Activated CD4-positive, alpha-beta T cell treated with anti-CD3 and anti-CD28 coated beads, Interleukin-2, Interleukin-4, amounts not matched to agents 100 ng/mL and 50 ng/mL, durations not matched to agents 16 hours and 8 hours (primary cell): ENCODE results near the gene MAN1A2.

Source experiments
- DNase-seq: peaks from one replicate; pipeline ENCODE4 v3.0.0-alpha.2; 2020; ENCODE audit warnings: low spot score

The MAN1A2 gene

DNA sequence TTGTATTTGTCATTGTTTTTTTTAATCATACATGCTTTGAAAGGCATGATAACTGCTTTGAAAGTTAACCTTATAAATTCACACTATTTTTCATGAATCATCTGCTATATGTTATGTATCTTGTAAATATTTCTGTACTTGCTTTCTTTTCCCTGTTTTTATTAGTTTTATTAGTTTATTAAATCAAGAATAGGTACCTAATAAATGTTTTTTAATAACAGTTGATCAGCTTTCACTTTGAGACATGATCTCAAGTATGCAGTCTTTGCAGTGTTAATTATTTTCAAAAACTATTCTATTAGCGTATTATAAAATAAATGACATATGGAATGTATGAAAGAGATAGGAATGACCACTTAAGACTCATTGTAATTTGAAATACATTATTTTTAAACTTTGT, 127.8 kb downstream of the MAN1A2 start:
- DNase-seq = no peak

- no peak for DNase-seq
These were observed 131.8 kb downstream of the MAN1A2 start for GRCh38 chr1:117499071-117499470.

- no peak for DNase-seq
These were observed 133.3 kb downstream of the MAN1A2 start for GRCh38 chr1:117500584-117500983.

GRCh38 chr1:117501281-117501680, 134.0 kb downstream of the MAN1A2 start:
- no peak for DNase-seq

GRCh38 chr1:117511273-117511672, 144.0 kb downstream of the MAN1A2 start:
- no peak for DNase-seq

GRCh38 chr1:117512728-117513321, 145.6 kb downstream of the MAN1A2 start:
- DNase-seq = peak; percentile 22

DNA sequence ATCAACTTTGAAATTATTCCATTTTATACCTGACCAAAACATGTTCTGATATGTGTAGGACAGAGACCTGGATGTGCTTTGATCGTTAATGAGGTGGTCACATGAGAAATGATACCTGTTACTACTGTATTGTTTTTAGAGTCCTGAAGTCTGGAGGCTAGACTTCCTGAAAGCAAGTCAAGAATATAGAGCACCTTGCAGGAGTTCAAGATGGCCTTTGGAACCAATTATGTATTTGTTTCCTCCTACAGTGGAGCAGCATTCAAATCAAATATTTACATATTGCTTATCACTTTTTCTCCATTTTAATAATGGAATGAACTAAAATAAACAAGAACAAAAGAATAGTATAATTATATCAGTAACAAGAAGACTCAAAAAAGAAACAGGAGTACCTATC, 155.9 kb downstream of the MAN1A2 start:
- no peak for DNase-seq

DNA sequence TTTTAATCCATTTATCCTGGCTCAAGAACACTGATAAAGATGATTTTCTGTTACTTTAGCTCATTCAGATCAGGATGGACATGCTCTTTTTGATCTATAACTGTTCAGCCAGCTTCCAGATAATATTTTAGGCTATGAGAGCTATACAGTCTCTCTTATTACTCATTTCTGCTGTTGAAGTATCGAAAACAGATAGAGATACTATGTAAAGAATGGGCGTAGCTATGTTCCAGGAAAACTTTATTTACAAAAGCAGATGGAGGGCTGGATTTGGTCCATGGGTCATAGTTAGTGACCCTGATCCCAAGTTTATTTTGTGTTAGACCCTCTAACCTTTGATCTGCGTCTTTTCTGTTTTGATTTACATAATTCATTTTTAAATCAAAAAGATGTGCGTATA, 159.8 kb downstream of the MAN1A2 start:
- no peak for DNase-seq

GRCh38 chr1:117527566-117528102, 160.4 kb downstream of the MAN1A2 start:
- no peak for DNase-seq

GRCh38 chr1:117529683-117530082, 162.4 kb downstream of the MAN1A2 start:
- DNase-seq = no peak

- peak; percentile 53 for DNase-seq
These were observed 164.0 kb downstream of the MAN1A2 start for GRCh38 chr1:117531222-117531621.

- peak; percentile 85 for DNase-seq
These were observed 167.8 kb downstream of the MAN1A2 start for GRCh38 chr1:117534995-117535467.

GRCh38 chr1:117535821-117536220, 168.6 kb downstream of the MAN1A2 start:
- DNase-seq = no peak

GRCh38 chr1:117537291-117537920, 170.2 kb downstream of the MAN1A2 start:
- DNase-seq = no peak

DNA sequence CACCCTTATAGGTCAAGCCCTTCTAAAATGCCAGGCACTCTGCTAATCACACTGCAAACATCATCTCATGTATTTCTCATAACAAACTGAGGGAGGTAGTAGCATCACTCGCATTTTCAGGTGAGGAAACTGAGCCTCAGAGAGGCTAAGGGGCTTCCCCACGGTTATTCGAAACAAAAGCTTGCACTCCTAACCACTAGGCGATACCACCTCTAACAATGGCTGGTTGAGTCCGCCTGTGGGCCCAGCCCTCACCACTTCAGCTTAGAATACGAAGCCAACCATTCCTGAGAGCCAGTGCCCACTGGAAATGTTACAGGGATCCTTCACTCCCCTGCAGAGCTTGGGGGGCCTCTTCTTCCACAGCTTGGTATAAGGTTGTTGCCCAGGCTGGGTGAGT, 173.3 kb downstream of the MAN1A2 start:
- DNase-seq = no peak

DNA sequence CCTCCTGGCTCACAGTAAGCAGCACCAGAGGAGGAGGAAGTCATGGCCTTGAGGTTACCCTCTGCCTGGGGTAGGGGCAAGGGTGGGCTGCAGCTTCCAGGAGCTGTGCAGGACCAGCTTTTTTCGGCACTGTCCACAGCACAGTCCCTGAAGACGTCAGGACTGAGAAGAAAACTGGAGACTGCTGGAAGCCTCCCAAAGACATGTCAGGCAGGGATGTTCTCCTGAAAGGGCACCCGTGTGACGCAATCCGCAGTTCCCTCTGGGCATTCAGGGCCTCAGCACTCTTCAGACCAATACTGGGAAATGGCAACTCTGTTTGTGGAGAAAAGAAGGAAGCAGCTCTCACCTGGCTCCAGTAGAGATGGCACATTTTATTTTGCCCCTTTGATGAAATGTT, 173.8 kb downstream of the MAN1A2 start:
- DNase-seq = no peak

GRCh38 chr1:117541585-117541984, 174.3 kb downstream of the MAN1A2 start:
- DNase-seq = no peak

DNA sequence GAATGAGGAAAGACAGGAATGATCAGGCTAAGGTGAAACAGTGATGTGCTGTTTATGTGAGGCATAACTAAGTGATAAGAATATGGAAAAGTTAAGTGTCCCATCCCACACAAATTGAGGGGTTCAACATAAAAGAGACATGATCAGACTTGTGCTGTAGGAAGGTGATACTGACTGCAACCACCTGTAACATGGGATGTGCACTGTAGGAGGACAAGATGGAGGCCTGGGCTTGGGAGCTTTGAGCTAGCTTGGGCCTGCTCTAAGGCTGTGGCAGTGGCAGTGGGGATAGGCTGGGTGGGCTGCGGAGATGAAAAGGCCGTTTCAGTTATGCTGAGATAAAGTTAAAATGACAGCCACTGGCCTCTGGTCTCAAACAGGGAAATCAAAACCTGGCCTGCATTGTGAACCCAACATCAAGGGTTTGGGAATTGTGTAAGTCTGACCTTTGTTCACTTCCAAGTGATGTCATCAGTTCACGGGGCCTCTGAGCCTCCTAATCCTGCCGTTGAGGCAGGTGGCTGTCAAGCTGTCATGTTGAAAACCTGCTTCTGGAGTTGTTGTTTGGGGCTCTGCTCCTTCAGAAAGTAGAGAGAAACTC, 177.4 kb downstream of the MAN1A2 start:
- no peak for DNase-seq

DNA sequence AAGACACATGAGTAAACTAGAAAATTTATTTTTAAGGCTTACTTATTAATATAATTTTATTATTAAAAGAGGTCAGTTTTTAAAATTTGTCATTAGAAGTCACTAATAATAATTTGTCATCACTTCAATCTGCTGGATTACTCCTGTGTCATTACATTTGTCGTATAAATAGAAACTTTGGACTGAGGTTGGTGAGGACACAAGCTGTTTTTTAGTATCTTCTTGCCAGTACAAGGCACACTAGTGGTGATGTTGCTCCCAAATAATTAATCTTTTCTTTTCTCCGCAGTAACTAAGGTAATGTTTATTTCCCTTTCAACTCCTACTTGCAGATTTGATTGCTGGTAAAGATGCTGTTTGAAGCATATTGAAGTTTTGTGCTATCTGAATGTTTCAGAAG, 179.2 kb downstream of the MAN1A2 start:
- no peak for DNase-seq

- no peak for DNase-seq
These were observed 186.2 kb downstream of the MAN1A2 start for GRCh38 chr1:117553471-117553870.

DNA sequence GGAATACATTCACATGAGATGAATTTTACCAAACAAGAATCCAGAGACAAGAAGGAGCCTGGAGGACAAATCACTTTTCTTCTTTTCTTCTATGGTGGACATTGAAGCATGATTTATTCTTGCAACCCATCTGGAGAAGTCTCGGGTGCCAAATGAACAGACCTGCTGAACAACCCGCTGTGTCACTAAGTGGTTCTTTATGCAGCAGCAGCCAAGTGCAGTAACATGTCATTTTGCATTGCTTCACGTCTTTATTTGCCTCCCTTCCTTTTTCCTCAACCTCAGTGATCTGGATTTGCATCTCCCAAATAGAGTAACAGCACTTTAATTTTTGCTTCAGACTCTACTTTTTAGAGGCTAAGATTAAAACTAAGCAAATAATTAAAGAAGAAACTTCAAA, 188.6 kb downstream of the MAN1A2 start:
- no peak for DNase-seq

- no peak for DNase-seq
These were observed 189.1 kb downstream of the MAN1A2 start for GRCh38 chr1:117556341-117556740.

DNA sequence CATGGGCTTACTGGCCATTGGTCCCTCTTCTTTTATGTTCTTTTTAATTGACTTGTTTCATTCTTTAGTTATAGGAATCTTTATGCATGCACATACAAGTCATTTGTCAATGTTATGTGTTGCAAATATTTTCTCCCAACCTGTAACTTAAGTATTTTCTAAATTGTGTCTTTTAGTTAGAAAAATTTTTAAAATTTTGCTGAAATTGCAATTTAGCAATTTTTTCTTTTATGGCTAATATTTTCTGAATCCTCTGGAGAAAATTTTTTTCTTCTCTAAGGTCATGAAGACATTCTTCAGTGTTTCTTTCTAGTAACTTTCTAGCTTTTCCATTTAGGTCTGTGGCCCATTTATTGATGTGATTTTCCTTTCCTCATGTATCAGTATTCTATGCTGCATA, 189.7 kb downstream of the MAN1A2 start:
- no peak for DNase-seq
